Activated CD8-positive, alpha-beta memory T cell treated with anti-CD3 and anti-CD28 coated beads, Interleukin-2, amount 10 ng/mL, durations not matched to agents 7 days and 5 days (primary cell): ENCODE data around the gene CHRNA4. TPM values are rescaled to one million over a fixed set of nuclear protein-coding genes. Genes with fewer than 3 reads are reported as not detected.

ENCODE experiments used
- ATAC-seq: fragments of 150-1000 bp; cut with Tn5 transposase; one replicate; pipeline ENCODE4 v1.10.0; 2021; ENCODE audit warnings: moderate library complexity
- CTCF ChIA-PET: fragments of 350-600 bp; sonication (Branson Sonifier 250); formaldehyde crosslinking; loops from one replicate; lab custom pipeline; 2021; ENCODE audit warnings: antibody characterized with exemption; lab: Charles Lee
- DNase-seq: peaks from one replicate; pipeline ENCODE4 v3.0.0-alpha.2; 2020
- H3K27ac Mint-ChIP-seq: one replicate; pipeline ENCODE4 v1.8.0; 2021; ENCODE audit warnings: mild to moderate bottlenecking, mixed read lengths
- H3K27me3 Mint-ChIP-seq: one replicate; pipeline ENCODE4 v1.8.0; 2021; ENCODE audit warnings: mixed read lengths
- H3K36me3 Mint-ChIP-seq: one replicate; pipeline ENCODE4 v1.8.0; 2021; ENCODE audit warnings: mild to moderate bottlenecking, mixed read lengths
- H3K4me1 Mint-ChIP-seq: one replicate; pipeline ENCODE4 v1.8.0; 2021; ENCODE audit warnings: mixed read lengths
- H3K4me3 Mint-ChIP-seq: one replicate; pipeline ENCODE4 v1.8.0; 2021; ENCODE audit warnings: mild to moderate bottlenecking, moderate library complexity, mixed read lengths
- H3K9me3 Mint-ChIP-seq: one replicate; pipeline ENCODE4 v1.8.0; 2022; ENCODE audit warnings: low read depth, mixed read lengths
- total RNA-seq, 2 experiments: library from RNA; stranded (reverse); gene quantifications; one replicate each; pipeline ENCODE4 v1.2.3, GENCODE V29; 2021

The CHRNA4 gene
- total RNA-seq, 2 experiments from 2014 or later = not detected

GRCh38 chr20:63359937-63360849 lies 956 bp downstream of the CHRNA4 start:
- H3K4me1 Mint-ChIP-seq = no peaks in the 10 kb centered on the region
- ATAC-seq (no peak), DNase-seq (no peak)
- no peak overlapping the region for H3K27ac Mint-ChIP-seq
- CTCF ChIA-PET = interaction anchor here (1.7 kb wide), 1 partner anchor 137 kb away, joined by 5 read pairs; no protein-coding TSS in a partner anchor
- H3K4me3 Mint-ChIP-seq = no peak overlapping the region
- peaks cover 22% of the 10 kb centered on the region for H3K27me3 Mint-ChIP-seq
- no peaks in the 10 kb centered on the region for H3K36me3 Mint-ChIP-seq
- no peaks in the 10 kb centered on the region for H3K9me3 Mint-ChIP-seq

- DNase-seq (no peak), ATAC-seq (no peak)
- Mint-ChIP-seq H3K27ac (no peak overlapping the region), H3K4me3 (no peak overlapping the region), H3K27me3 (peaks cover 22% of the 10 kb centered on the region), H3K36me3 (no peaks in the 10 kb centered on the region), H3K9me3 (no peaks in the 10 kb centered on the region), H3K4me1 (no peaks in the 10 kb centered on the region)
- CTCF ChIA-PET = no interaction called here
Observed at GRCh38 chr20:63359164-63359934, 1.8 kb downstream of the CHRNA4 start.

- Mint-ChIP-seq H3K4me1 (no peaks in the 10 kb centered on the region), H3K4me3 (no peak overlapping the region), H3K27ac (no peak overlapping the region), H3K9me3 (no peaks in the 10 kb centered on the region), H3K36me3 (no peaks in the 10 kb centered on the region), H3K27me3 (peaks cover 22% of the 10 kb centered on the region)
- CTCF ChIA-PET = no interaction called here
- no peak for ATAC-seq
- no peak for DNase-seq
Observed at GRCh38 chr20:63357921-63358905, 2.9 kb downstream of the CHRNA4 start.

GRCh38 chr20:63356931-63357879 lies 3.9 kb downstream of the CHRNA4 start:
- CTCF ChIA-PET = no interaction called here
- Mint-ChIP-seq H3K9me3 (no peaks in the 10 kb centered on the region), H3K4me3 (no peak overlapping the region), H3K4me1 (no peaks in the 10 kb centered on the region), H3K27ac (peak overlapping the region; percentile 2), H3K27me3 (peaks cover 14% of the 10 kb centered on the region), H3K36me3 (no peaks in the 10 kb centered on the region)
- ATAC-seq (no peak), DNase-seq (no peak)

DNA sequence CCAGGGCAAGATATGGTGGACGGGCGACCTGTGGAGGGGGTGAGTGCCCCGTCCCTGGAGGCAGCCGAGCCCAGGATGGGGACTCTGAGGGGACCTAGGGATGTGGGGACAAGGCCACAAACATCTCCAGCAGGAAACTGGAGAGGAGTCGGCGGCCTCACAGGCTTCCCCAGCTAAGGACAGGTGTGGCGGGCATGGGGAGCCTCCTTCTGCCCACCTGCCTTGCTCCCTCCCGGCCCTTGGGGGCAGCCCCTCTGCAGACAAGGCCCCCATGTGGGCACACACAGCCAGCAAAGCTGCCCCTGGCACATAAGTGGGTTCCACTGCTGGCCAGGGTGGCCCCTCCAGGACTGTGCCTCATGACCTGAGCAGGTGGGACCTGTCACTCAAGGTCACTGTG lies 4.6 kb downstream of the CHRNA4 start:
- ATAC-seq = no peak
- H3K4me3 Mint-ChIP-seq = no peak overlapping the region
- peaks cover 11% of the 10 kb centered on the region for H3K27me3 Mint-ChIP-seq
- no peaks in the 10 kb centered on the region for H3K4me1 Mint-ChIP-seq
- H3K9me3 Mint-ChIP-seq = no peaks in the 10 kb centered on the region
- CTCF ChIA-PET = no interaction called here
- no peak overlapping the region for H3K27ac Mint-ChIP-seq
- DNase-seq = no peak
- H3K36me3 Mint-ChIP-seq = no peaks in the 10 kb centered on the region

- H3K4me3 Mint-ChIP-seq = no peak overlapping the region
- CTCF ChIA-PET = no interaction called here
- peaks cover 11% of the 10 kb centered on the region for H3K27me3 Mint-ChIP-seq
- H3K9me3 Mint-ChIP-seq = no peaks in the 10 kb centered on the region
- DNase-seq = no peak
- no peak for ATAC-seq
- no peaks in the 10 kb centered on the region for H3K4me1 Mint-ChIP-seq
- no peaks in the 10 kb centered on the region for H3K36me3 Mint-ChIP-seq
- H3K27ac Mint-ChIP-seq = no peak overlapping the region
Observed at GRCh38 chr20:63355781-63356295, 5.3 kb downstream of the CHRNA4 start.

GRCh38 chr20:63354636-63355350 lies 6.4 kb downstream of the CHRNA4 start:
- ATAC-seq = no peak
- CTCF ChIA-PET = no interaction called here
- DNase-seq = no peak

GRCh38 chr20:63352811-63353221 lies 8.3 kb downstream of the CHRNA4 start:
- Mint-ChIP-seq H3K4me1 (no peaks in the 10 kb centered on the region), H3K9me3 (peaks cover 6% of the 10 kb centered on the region), H3K27ac (no peak overlapping the region), H3K4me3 (no peak overlapping the region), H3K36me3 (peaks cover 3% of the 10 kb centered on the region), H3K27me3 (no peaks in the 10 kb centered on the region)
- ATAC-seq (no peak), DNase-seq (no peak)
- CTCF ChIA-PET = no interaction called here

More at GRCh38 chr20:63354636-63355350, 6.4 kb downstream of the CHRNA4 start:
- peaks cover 3% of the 10 kb centered on the region for H3K36me3 Mint-ChIP-seq
- H3K4me3 Mint-ChIP-seq = no peak overlapping the region
- peaks cover 6% of the 10 kb centered on the region for H3K9me3 Mint-ChIP-seq
- peaks cover 5% of the 10 kb centered on the region for H3K27me3 Mint-ChIP-seq
- H3K4me1 Mint-ChIP-seq = no peaks in the 10 kb centered on the region
- H3K27ac Mint-ChIP-seq = no peak overlapping the region

- Mint-ChIP-seq H3K4me3 (no peak overlapping the region), H3K36me3 (peaks cover 3% of the 10 kb centered on the region)
- CTCF ChIA-PET = no interaction called here
Observed at GRCh38 chr20:63351811-63352591, 9.1 kb downstream of the CHRNA4 start.

DNA sequence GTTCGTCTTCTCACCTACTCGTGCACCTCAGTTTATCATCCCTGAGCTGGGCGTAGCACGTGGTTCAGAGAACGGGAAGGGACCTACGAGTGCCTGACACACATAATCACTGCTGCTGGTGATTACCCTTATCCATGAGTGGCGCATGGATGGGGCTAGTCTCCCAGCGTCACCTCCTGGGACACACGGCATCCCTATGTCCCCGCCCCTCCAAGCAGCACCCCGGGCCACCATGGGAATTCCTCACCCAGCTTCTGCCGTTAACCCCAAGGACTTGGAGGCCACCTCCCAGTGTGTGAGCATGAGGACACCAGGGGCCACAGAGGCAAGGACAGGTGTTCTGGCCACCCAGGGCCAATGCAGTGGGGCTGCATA lies 9.8 kb downstream of the CHRNA4 start:
- DNase-seq (no peak), ATAC-seq (no peak)
- H3K36me3 Mint-ChIP-seq = peaks cover 3% of the 10 kb centered on the region
- no peak overlapping the region for H3K27ac Mint-ChIP-seq
- CTCF ChIA-PET = no interaction called here
- no peaks in the 10 kb centered on the region for H3K4me1 Mint-ChIP-seq
- H3K9me3 Mint-ChIP-seq = peaks cover 6% of the 10 kb centered on the region
- H3K4me3 Mint-ChIP-seq = no peak overlapping the region
- H3K27me3 Mint-ChIP-seq = no peaks in the 10 kb centered on the region

More at GRCh38 chr20:63351811-63352591, 9.1 kb downstream of the CHRNA4 start:
- Mint-ChIP-seq H3K27me3 (no peaks in the 10 kb centered on the region), H3K4me1 (no peaks in the 10 kb centered on the region), H3K9me3 (peaks cover 6% of the 10 kb centered on the region), H3K27ac (no peak overlapping the region)
- no peak for ATAC-seq
- DNase-seq = no peak
